ENCODE data around the gene NDUFB11. TPM values are rescaled to one million over a fixed set of nuclear protein-coding genes. Genes with fewer than 3 reads are reported as not detected.

The NDUFB11 gene
- total and polyA plus RNA-seq, 2 donors (not counting 3 experiments of a cell fraction or from before 2014, with no cell fraction given): 65.2 to 88.0 TPM

GRCh38 chrX:47145395-47146120 is 1.1 kb upstream of the NDUFB11 start:
- DNase-seq (ENCODE audit: low read depth, low spot score) (no peak), FAIRE-seq (peak; percentile 54)
- Histone ChIP-seq H3K4me3 (replicated peaks in 1 of 3; ENCODE audit: insufficient read depth in 1 of 3, low read depth in 1 of 3, low read length in 3 of 3) (peak overlapping the region; percentile 81 to 92 (median 84)), H3K4me1 (ENCODE audit: control insufficient read depth, extremely low read depth, insufficient read depth, low read length) (peaks cover 17% of the 10 kb centered on the region), H4K20me1 (replicated peaks; ENCODE audit: control insufficient read depth, extremely low read depth, insufficient read depth, low read length) (no peaks in the 10 kb centered on the region), H3K27me3 (ENCODE audit: control insufficient read depth in 2 of 2, insufficient read depth in 2 of 2, low read length in 2 of 2) (no peaks in the 10 kb centered on the region), H3K9me3 (replicated peaks; ENCODE audit: control insufficient read depth, insufficient read depth, low read length) (no peaks in the 10 kb centered on the region), H3K4me2 (ENCODE audit: insufficient read depth, low read length) (peak overlapping the region; percentile 87), H3K79me2 (ENCODE audit: control insufficient read depth, insufficient read depth, low read length) (peaks cover 63% of the 10 kb centered on the region), H3K27ac (ENCODE audit: insufficient read depth, low read depth, low read length) (peak overlapping the region; percentile 70), H3K9ac (replicated peaks; ENCODE audit: extremely low read depth, insufficient read depth, low read length) (peak overlapping the region; percentile 86), H3K36me3 (ENCODE audit: control insufficient read depth in 2 of 2, extremely low read depth in 1 of 2, insufficient read depth in 2 of 2, low read length in 2 of 2) (peaks cover 0 to 7% of the 10 kb centered on the region in 2 experiments), H2AFZ (ENCODE audit: low read depth, low read length) (no peak overlapping the region), H3K9me1 (replicated peaks; ENCODE audit: control insufficient read depth, extremely low read depth, insufficient read depth, low read length) (no peaks in the 10 kb centered on the region)
- CTCF ChIA-PET: interaction anchor here (0.9 to 1.3 kb wide), 3 partner anchors 11 to 72 kb away, joined by 3 to 11 read pairs (median 4); no protein-coding TSS in a partner anchor
- no TSS peak for BruUV-seq (replicated peaks)
- dilution Hi-C loops (cut with MboI; ENCODE audit: extremely low pct_ligation_motif_present, low sequenced_read_pairs) (no loop called here), intact Hi-C loops (cut with micrococcal nuclease) (loop anchor here (1.0 kb wide), 1 partner anchor 16 kb away; no protein-coding TSS in a partner anchor)
- TF ChIP-seq MYC (IDR thresholded peaks at IDR 0.05; ENCODE audit: low read depth, low read length) (no peak), EZH2 (IDR thresholded peaks at IDR 0.05; ENCODE audit: borderline replicate concordance, low read depth, low read length, severe bottlenecking) (no peak), POLR2AphosphoS5 (IDR thresholded peaks at IDR 0.05; ENCODE audit: insufficient read depth, low read depth, low read length) (no peak), CTCF (IDR thresholded peaks at IDR 0.05; ENCODE audit: extremely low read depth in 1 of 2, insufficient read depth in 1 of 2, low read depth in 1 of 2, low read length in 2 of 2) (no peak), FOS (IDR thresholded peaks at IDR 0.05; ENCODE audit: borderline replicate concordance, insufficient read depth, low read length) (no peak), POLR2A (IDR thresholded peaks at IDR 0.05; ENCODE audit: low read depth, low read length) (no peak), GATA2 (IDR thresholded peaks at IDR 0.05; ENCODE audit: insufficient read depth, insufficient read length, low read depth, low read length) (no peak), MAX (IDR thresholded peaks at IDR 0.05; ENCODE audit: insufficient read depth, insufficient read length) (no peak), JUN (IDR thresholded peaks at IDR 0.05; ENCODE audit: borderline replicate concordance, insufficient read depth, insufficient read length, low read depth) (no peak)
- POLR2A ChIA-PET: interaction anchor here (0.6 to 1.6 kb wide), 2 partner anchors 10 to 386 kb away, joined by 3 to 4 read pairs; no protein-coding TSS in a partner anchor
